Stimulated activated CD8-positive, alpha-beta memory T cell treated with anti-CD3 and anti-CD28 coated beads, Interleukin-15, amount 100 ng/mL, for 48 hours (primary cell): ENCODE results near the gene TEKTIP1.
"Not testable (repeated sequence)": the region's sequence is repeated elsewhere in the genome, so short reads cannot be mapped to it uniquely, and the experiment has no call there.

Experiments used
- DNase-seq, 2 donors: peaks; one replicate each; pipeline ENCODE4 v3.0.0-alpha.2; 2020; ENCODE audit warnings: low read depth in 2 of 2

The TEKTIP1 gene

GRCh38 chr19:3557461-3558248 is 18.7 kb downstream of the TEKTIP1 start, which contains the start of gene MFSD12:
MFSD12 (minus strand) TSS chr19:3557586; CDS start chr19:3557403, 183 bp downstream.
- peak; percentile 96 for DNase-seq

GRCh38 chr19:3563709-3564524 is 24.9 kb downstream of the TEKTIP1 start:
- DNase-seq: no peak

GRCh38 chr19:3565139-3565538 is 26.2 kb downstream of the TEKTIP1 start:
- DNase-seq: no peak

- DNase-seq: not testable (repeated sequence)
Observed at GRCh38 chr19:3570042-3570441, 31.1 kb downstream of the TEKTIP1 start.

- no peak for DNase-seq
Observed at GRCh38 chr19:3570606-3571011, 31.6 kb downstream of the TEKTIP1 start.

GRCh38 chr19:3572132-3572854 is 33.3 kb downstream of the TEKTIP1 start:
- DNase-seq: peak; percentile 100

- no peak for DNase-seq
Observed at GRCh38 chr19:3572855-3573161, 33.8 kb downstream of the TEKTIP1 start, which contains the start of gene HMG20B. HMG20B (plus strand) TSS chr19:3572944; CDS start chr19:3573310, 366 bp downstream.

- no peak for DNase-seq
Observed at GRCh38 chr19:3573162-3573857, 34.3 kb downstream of the TEKTIP1 start.

- DNase-seq: peak; percentile 91 to 95
Observed at GRCh38 chr19:3573858-3574637, 35.1 kb downstream of the TEKTIP1 start.

- no peak for DNase-seq
Observed at GRCh38 chr19:3575260-3575741, 36.3 kb downstream of the TEKTIP1 start.

GRCh38 chr19:3575949-3576673 is 37.1 kb downstream of the TEKTIP1 start:
- no peak for DNase-seq

- DNase-seq: no peak
Observed at GRCh38 chr19:3576696-3577443, 37.9 kb downstream of the TEKTIP1 start.

- no peak for DNase-seq
Observed at GRCh38 chr19:3577723-3578344, 38.9 kb downstream of the TEKTIP1 start.

GRCh38 chr19:3578390-3578789 is 39.4 kb downstream of the TEKTIP1 start:
- no peak for DNase-seq

GRCh38 chr19:3580156-3580934 is 41.4 kb downstream of the TEKTIP1 start:
- no peak for DNase-seq

GRCh38 chr19:3581792-3582191 is 42.8 kb downstream of the TEKTIP1 start:
- DNase-seq: not testable (repeated sequence)

GRCh38 chr19:3584036-3584802 is 45.2 kb downstream of the TEKTIP1 start:
- DNase-seq: not testable (repeated sequence)
